Suppressor macrophage treated with lipopolysaccharide for 1 hour (primary cell): ENCODE data around the gene GRB10.

Source experiments
- DNase-seq, 3 donors: peaks; one replicate each; pipeline ENCODE4 v3.0.0-alpha.2; 2020 to 2022

GRB10 gene

DNA sequence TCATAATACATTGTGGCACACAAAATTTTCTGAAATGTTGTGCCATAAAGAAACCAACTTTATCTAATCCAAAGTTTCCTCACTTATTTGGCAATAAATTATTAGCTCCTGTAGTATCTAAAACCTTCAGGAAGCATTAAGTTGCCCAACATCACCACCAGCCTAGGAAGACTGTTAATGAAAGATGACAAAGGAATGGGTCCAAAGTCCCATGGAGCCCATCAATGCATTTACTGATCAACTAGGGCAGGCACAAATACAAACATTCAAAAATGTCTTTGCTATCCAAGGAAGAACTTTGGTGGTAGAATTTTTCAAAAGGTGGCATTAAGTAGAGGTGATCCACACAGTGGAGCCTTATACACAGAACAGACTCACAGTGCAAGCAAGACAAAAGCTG lies 4.5 kb downstream of the GRB10 start:
- DNase-seq = no peak

DNA sequence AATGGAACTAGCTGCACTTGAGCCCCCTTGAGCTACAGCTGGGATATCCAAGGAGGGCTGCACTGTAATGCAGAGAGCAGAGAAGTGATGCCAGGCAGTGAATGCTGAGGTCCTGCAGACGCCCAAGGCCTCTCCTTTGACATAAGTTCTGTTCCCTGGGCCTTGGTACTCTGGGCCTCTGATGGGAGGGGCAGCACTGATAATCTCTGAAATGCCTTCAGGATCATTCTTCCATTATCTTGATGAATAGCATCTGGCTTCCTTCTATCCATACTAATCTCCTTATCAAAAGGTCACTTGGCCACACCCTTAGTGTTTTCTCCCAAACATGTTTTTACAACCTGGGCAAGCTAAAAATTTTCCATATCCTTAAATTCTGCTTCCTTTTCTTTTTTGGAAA lies 6.9 kb downstream of the GRB10 start:
- no peak for DNase-seq

DNA sequence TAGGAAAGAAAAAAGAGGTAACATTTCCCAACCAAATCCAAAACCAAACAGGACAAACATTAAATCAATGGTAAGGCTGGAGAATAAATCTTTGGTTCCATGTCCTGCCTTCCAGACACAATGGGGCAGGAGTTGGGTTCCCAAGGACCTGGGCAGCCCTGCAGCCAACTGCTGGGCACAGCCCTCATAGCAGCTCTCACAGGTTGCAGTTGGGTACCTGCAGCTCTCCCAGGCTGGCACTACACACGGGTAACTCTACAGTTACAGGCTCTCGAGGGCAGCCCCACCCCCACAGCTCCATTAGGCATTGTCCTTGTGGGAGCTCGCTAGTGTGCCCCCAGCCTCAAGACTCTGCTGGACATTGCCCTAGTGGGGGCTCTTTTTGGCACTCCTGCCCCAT lies 7.5 kb downstream of the GRB10 start:
- no peak for DNase-seq

DNA sequence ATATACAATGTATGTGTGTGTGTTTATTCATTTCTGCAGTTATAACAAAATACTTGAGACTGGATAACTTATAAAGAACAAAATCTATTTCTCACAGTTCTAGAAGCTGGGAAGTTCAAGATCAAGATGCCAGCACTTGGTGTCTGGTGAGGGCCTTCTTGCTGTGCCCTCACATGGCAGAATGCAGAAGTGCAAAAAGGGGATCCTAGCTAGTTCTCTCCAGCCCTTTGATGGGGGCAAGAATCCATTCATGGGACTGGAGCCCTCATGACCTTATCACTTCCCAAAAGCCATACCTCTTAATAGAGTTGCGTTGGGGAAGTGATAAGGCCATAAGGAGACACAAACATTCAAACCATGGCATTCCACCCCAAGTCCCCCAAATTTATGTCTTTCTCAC lies 8.4 kb downstream of the GRB10 start:
- peak in 2 of 3 donors; percentile 15 to 16 for DNase-seq

DNA sequence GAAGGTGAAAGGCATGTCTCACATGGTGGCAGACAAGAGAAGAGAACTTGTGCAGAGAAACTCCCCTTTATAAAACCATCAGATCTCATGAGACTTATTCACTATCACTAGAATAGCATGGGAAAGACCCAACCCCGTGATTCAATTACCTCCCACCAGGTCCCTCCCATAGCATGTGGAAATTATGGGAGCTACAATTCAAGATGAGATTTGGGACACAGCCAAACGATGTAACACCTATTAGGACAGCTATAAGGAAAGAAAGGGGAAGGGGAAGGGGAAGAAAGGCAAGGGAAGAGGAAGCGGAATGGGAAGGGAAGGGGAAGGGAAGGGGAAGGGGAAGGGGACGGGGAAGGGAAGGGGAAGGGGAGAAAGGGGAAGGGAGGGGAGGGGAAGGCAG lies 9.6 kb downstream of the GRB10 start:
- peak; percentile 51 to 74 (median 52) for DNase-seq

DNA sequence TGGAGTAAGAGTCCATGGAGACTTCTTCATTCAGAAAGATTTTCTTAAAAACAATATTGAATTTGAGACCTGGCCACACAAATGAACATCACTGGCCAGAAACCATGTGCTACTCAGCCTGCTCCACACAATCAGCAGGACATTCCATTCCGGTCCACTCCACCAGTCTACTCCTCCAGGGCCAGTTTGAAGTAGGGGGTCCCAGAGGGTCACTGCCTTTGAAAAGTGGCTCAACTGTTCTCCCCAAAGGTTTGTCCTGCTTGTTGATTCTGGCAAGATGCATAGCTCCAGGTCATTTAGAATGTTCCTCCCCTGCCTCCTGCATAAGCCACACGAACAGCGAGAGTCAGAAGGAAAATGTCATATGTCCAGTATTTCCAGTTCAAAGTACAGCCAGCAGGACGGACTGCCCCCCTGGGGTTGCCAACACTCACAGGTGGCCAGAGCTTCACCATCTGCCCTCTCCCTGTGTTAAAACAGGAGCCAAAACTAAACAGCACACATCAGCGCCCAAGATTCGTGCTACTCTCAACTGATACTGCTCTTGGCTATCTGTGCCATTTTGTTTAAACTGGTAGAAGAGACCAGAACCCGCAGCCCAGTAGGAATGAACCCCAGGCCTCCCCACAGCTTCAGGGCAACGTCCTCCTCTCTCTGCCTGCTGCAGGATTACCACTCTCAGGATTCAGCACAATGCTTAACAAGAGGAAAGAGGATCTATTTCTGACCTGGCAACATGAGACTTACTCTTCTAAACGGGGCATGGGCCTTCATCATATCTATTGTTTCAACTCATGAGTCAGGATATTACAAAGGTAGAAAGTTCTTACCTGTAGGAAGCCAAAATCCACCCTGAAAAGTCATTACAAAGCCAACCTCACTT lies 11.3 kb downstream of the GRB10 start:
- no peak for DNase-seq

DNA sequence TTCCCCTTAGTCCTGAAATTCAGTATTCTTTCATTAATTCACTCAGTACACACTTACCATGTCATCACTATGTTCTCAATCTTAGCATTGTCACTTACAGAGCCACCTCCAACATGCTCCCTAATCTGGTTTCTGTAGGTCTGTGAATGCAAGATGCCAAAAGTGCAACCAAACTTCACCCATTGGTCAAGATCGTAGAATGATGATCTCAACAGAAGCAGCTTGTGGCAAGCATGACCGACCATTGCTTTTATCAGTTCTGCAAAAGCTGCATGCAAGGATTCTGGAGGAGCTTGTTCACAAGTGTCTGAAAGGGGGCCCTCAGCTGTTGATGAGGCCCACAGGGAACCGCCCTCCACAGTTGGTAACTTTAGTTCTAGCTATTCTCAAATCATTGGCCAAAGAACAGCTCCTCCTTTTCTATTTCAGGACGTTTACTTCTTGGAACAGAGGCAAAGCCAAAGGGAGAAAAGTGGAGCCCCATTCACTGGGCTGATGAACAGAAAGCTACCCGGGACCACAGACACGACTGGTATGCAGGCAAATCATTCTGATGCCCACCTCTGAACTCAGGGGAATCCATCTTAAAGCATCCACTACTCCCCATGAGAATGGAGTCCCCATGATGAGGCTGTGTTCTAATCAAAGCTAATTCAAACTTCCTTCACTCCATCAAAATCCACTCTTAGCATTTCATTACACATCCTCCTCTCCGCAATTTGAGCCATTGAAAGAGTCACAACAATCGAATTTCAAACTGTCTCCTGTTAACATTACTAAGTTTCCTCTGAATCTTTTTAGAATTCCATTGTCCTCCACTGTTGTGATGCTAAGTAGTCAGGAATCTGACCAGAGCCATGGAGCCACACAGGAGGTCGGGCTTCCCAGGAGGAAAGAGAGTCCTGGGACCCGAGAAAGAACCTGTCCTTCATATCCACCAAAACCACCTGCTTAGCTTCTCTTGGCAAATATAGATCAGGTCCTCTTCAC lies 13.9 kb downstream of the GRB10 start:
- no peak for DNase-seq

DNA sequence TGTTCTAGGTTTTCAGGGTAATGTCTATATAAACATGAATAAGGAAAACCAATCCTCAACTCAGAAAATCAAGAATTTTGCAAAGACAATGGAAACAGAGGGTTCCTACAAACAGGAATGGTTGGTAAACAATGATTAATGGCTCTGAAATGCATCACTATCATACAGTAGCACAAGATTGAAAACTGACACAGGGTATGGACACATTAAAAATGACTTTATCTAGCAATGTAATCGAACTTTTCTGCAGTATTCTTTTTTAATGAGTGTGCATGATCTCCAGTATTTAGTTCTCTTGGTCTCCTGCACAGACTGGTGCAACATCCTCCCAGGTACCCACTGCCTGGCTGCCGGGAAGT lies 15.9 kb downstream of the GRB10 start:
- no peak for DNase-seq

DNA sequence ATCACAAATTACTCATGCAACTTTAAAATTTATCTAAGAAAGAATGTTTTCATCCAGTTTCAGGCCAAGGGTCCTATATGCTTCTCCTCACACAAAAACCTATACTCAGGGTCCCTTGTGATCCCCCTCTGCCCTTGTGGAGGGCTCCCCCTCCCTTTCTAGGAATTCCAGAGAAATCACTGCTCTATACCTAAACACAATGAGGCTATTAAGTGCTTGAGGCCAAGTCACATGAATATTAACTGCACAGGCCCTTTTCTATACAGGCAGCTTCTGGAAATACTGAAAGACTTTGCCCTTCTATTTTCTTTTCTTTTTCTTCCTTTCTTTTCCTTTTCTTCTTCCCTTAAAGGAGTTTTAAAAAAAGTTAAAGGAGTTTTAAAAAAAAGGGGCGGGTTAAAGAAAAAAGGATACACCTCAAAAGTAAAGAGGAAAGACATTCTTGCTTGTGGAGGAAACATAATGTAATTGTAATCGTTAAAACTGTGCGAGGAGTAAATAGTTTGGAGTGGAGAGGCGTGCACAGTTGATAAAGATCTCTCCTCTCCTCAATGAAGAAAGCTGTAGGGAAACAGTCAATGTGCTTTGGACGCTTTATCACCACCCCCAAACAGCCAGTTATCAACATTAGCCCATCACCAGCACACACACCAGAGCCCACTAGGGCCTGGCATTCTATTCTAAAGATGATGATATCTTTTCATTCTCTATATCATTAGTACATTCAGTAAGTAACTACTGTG lies 16.4 kb downstream of the GRB10 start:
- no peak for DNase-seq

DNA sequence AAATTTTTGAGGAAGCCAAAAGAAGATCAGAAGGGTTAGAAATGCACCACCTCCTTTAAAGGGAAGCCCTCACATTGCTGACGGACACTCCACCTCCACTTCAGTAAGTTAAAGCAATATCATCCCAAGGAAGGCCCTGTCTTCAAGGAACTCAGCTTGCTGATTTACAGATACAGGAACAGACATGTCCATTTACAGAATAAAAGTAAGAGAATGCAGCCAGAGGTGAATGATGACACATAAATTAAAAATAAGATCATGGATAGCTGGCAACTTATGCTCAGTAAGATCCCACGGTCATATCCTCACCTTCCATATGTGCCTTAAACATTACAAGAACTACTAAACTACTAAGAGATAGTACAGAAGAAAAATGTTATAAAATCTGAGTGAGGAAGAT lies 20.4 kb downstream of the GRB10 start:
- no peak for DNase-seq

DNA sequence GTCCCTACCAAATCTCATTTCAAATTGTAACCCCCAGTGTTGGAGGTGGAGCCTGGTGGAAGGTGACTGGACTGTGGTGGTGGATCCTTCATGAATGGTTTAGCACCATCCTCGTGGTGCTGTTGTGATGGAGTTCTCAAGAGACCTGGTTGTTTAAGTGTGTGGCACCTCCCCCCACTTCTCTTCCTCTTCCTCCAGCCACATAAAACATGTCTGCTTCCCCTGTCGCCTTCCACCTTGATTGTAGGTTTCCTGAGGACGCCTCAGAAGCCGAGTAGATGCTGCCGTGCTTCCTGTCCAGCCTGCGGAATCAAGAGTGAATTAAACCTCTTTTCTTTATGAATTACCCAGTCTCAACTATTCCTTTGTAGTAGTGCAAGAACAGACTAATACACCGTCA lies 21.0 kb downstream of the GRB10 start:
- DNase-seq = no peak

DNA sequence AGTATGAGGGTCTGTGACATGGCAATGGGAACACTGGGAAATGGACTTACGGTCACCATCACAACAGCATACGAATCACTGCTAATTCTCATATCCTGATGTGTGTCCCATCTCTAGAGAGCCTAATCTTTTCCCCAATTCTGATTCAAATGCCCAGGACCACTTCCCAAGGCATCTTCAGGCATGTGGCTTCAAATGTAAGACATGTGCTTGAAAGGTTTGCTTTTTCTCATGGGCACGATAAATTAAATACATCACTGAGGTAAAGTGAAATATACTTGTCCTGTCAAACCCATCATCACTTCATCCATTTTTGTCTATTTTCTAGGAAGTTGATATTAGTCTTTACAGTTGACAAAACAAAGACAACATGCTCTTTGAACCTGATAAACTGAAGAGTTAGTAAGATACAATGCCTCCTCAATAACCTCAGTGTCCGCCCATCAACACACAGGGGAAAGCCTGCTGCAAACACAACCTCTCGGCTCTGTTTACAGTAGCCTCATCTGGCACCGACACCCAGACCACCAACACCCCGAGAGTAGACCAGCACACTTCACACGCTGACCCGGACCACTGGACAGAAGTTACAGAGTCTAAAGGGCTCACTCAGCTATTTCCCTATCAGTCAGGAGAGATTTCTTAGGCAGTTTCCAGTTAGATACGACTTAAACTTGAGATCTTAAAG lies 24.8 kb downstream of the GRB10 start:
- no peak for DNase-seq

DNA sequence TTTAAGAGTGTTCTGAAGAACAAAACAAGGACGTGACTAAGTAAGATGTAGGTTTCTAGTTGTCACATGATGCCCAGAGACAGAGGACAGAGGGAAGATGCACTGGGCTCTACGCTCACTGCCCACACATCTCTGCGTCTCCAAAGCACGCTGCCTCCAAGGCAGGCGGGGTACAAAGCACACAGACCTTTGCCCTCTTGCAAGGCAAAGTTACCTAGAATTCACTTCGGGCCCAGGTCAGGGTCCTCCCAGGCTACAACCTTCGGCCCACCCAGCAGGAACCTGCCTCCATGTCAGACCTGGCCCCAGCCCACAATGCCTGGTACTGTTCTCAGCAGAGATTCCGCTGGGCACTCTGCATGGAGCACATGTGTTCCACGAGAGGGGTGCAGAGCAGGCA lies 26.5 kb downstream of the GRB10 start:
- DNase-seq = no peak

DNA sequence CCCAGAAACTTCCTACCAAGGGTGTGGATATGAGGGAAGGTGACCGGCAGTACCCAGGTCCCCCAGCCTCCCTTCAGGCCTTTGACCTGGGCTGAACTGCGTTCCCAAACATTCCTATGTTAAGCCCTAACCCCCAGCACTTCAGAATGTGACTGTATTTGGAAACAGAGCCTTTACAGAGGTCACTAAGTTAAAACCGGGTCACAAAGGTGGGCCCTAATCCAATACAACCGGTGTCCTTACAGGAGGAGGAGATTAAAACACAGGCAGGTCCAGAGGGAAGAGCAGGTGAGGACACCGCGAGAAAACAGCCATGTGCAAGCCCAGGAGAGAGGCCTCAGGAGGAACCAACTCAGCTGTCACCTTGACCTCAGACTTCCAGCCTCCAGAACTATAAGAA lies 28.0 kb downstream of the GRB10 start:
- DNase-seq = no peak

DNA sequence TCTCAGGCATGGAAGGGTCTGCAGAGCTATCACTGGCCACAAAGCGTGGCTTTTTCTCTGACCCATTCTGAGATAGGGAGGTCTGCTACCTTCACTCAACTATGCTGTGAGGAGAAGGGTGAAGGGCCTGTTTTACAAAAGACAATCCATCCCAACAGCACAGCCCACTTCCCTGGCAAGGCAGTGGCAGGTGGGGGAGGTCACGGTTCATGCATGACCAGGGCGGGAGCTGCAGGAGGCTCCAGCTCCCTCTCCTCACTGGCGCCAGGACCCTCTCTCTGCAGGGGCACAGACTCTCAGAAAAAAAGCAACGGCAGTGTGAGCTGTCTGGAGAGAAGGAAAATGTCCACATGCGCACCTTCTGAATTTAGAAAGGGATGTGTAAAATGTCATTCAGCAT lies 28.5 kb downstream of the GRB10 start:
- DNase-seq = no peak

DNA sequence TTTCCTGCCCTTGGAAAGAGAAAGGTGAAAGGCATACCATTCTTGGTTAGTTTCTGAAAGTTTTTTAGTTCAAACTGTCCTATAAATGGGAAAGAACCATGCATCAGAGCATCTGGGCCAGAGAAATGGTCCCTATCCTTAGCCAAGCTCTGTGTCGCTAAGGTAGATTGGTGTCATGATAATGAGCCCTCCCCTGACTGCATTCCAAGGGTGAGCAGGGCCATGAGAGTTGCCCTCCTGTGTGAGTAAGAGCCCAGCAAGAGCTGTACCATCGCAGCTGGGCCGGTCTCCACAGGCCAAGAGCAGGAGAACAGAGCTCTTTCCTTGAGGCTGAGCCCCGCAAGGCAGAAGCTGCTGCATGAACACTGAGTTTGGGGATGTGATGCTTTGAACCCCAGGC lies 30.3 kb downstream of the GRB10 start:
- DNase-seq = no peak

DNA sequence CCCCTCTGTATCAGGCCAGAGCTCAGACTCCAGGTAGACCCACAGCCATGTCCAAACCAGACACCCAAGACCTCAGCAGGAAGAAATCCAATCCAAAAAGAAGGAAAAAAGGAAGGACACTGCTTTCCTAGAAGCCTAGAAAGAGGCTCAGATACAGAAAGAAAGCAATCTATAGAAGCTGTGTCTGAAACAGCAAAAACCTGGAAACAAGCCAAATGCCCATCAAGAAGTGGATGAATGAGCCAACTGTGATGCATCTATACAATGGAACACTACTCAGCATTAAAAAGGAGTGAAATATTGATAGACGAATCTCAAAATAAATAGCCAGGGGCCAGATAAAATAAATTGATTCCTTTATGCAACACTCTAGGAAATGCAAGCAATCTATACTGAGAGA lies 31.6 kb downstream of the GRB10 start:
- no peak for DNase-seq

DNA sequence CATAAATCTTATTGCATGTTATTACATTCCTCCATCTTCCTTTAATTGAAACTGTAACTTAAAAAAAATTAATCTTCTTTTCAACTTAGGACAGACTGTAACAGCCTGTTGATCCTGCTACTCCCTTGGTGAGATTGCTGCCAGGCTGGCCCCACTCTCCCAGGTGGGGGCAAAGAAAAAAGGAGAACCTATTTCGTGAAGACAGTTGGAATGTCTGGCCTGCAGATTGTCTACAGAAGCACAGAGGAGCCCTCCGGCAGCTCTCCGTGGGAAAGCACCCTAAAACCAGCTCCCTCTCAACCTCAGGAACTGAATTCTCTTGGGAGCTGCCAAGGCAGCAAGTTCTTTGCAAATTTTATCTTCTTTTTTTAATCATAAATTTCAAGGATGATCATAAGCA lies 32.8 kb downstream of the GRB10 start:
- no peak for DNase-seq

DNA sequence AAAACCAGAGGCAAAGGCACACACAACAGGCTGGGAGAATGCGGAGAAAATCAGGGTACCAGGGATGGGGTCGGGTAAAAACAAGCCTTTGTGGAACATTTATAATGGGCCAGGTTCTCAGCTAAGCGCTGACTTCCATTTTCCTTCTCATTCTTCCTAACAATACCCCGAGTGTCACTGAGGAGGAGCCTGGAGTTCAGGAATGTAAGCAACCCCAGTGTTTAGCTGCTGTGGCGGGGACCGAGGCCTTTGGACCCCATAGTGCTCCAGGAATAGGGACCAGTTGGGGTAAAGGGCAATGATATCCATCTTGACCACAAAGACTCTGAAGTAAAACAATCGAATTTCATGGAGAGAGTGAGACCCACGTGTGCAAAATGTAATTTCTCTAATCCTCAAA lies 34.2 kb downstream of the GRB10 start:
- DNase-seq = no peak

DNA sequence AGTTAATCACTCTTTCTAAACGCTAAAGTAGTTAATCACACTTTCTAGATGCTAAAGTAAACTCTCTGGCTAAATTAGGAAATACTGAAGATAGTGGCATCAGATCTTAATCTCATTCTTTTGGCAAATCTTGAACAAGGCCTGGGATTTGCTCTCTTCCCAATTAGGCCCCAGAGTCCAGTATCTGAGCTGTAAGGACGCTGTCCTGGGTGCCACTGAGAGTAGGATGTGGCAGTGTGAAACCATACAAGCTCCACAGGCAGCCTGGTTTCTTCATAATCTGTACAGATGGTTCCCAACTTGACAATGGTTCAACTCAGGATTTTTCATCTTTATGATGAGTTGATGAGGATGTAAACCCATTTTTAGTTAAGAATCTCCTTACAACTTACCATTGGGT lies 36.9 kb downstream of the GRB10 start:
- DNase-seq = peak in 1 of 3 donors; percentile 15

DNA sequence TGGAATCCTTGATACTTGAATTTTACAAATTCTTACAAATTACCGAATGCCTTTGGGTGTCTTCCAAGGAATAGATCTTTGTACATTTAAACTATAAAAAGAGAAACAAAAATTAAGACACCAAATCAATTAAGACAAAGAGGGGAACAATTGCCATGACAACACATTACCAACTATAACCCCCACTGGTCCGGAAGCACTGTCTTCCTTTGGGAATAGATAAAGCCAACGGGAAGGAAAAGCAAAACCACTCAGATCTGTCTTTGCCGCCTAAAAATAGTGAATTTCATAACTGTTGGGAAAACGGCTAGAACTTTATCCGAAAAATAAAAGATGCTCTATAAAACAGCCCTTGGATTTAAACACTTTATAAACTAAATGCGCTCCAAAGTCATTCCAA lies 37.4 kb downstream of the GRB10 start:
- no peak for DNase-seq

DNA sequence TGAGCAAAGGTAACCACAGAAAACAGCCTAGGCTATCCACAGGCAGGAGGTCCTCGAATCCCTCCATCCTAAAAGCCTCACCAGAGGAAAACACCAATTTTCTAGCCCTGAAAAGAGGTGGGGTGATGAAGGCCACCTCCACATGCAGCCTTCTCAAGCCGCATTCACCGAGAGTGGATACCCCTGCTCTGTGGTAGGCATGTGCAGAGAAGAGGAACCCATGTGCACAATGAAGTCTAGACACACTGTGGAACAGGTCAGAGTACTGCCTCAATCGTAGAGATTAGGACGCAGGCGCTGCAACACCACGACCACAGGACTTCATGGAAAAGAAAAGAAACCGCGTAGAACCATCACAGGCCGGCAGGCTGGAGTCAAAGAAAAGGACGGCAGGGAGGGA lies 38.8 kb downstream of the GRB10 start:
- DNase-seq = no peak

DNA sequence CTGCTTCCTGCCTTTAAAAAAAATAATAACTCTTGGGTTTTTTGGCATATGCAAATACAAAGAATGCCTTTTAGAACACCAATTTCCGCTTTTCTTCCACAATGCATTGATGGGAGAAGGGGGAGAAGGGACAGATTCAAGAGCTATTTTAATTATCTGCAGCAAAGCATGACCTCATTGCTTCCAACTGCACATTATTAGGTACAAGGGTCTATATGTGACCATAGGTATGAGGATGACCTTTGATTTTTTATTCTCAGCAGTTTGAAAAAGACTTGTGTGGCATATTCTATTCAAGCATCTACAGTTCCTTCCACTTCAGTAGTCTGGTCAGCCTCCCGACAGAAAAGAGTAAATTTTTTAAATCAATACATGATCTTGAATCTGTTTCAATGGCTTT lies 39.7 kb downstream of the GRB10 start:
- DNase-seq = no peak
